ENCODE data around the gene RAB3C.

Gene RAB3C

GRCh38 chr5:58891086-58891970, 308.5 kb downstream of the RAB3C start:
- DNase-seq, result peak; percentile 81

- DNase-seq, result no peak
Observed at GRCh38 chr5:58891971-58892343, 309.1 kb downstream of the RAB3C start.

- no peak for DNase-seq
Observed at GRCh38 chr5:58893551-58893950, 310.7 kb downstream of the RAB3C start.

- DNase-seq, result no peak
Observed at GRCh38 chr5:58898006-58898405, 315.1 kb downstream of the RAB3C start.

- no peak for DNase-seq
Observed at GRCh38 chr5:58898538-58898937, 315.7 kb downstream of the RAB3C start.

- no peak for DNase-seq
Observed at GRCh38 chr5:58901271-58901670, 318.4 kb downstream of the RAB3C start.

- no peak for DNase-seq
Observed at GRCh38 chr5:58902305-58902704, 319.4 kb downstream of the RAB3C start.

GRCh38 chr5:58902765-58903164, 319.9 kb downstream of the RAB3C start:
- DNase-seq, result no peak

GRCh38 chr5:58904737-58905136, 321.9 kb downstream of the RAB3C start:
- no peak for DNase-seq

GRCh38 chr5:58905944-58906343, 323.1 kb downstream of the RAB3C start:
- DNase-seq, result no peak
